HepG2 (cell line): ENCODE measurements around the gene CCDC74A.
"Not testable (repeated sequence)": the region's sequence is repeated elsewhere in the genome, so short reads cannot be mapped to it uniquely, and the experiment has no call there.

Source experiments
- CBFB ChIP-seq: sonication (generic); formaldehyde crosslinking; IDR thresholded peaks from 2 replicates; pipeline ENCODE4 v1.4.0; 2020; ENCODE audit warnings: missing genetic modification reagents
- ESRRA ChIP-seq: sonication (generic); formaldehyde crosslinking; IDR thresholded peaks from 2 replicates; pipeline ENCODE4 v1.5.1; 2020; ENCODE audit warnings: mild to moderate bottlenecking, low read depth, missing genetic modification reagents
- PHB2 ChIP-seq: fragments of 450-650 bp; IDR thresholded peaks from 2 replicates; pipeline ENCODE4 v1.6.1; 2018; ENCODE audit not compliant: partially characterized antibody
- RAD21 ChIP-seq: fragments of 450-650 bp; formaldehyde crosslinking; IDR thresholded peaks from 2 replicates; pipeline ENCODE4 v1.5.0; 2020; ENCODE audit warnings: mild to moderate bottlenecking
- ZNF501 ChIP-seq: sonication (generic); formaldehyde crosslinking; IDR thresholded peaks from 2 replicates; pipeline ENCODE4 v1.5.1; 2020; ENCODE audit warnings: mild to moderate bottlenecking, moderate library complexity, missing genetic modification reagents
- TF ChIP-seq, protein P1 (sequence below), 2 experiments: sonication (generic) in 1 of 2; formaldehyde crosslinking in 1 of 2; IDR thresholded peaks; 2 replicates each; pipeline versions ENCODE4 v1.5.1 to v1.6.1; 2011 to 2020; ENCODE audit warnings: borderline replicate concordance in 1 of 2, low read depth in 1 of 2, low read length in 1 of 2, mild to moderate bottlenecking in 1 of 2, missing genetic modification reagents in 1 of 2, moderate library complexity in 1 of 2
- TF ChIP-seq, protein P2 (sequence below): sonication (generic); formaldehyde crosslinking; IDR thresholded peaks from 2 replicates; pipeline ENCODE4 v1.5.1; 2020; ENCODE audit warnings: missing genetic modification reagents, mild to moderate bottlenecking, borderline replicate concordance
- TF ChIP-seq, protein P3 (sequence below): sonication (generic); formaldehyde crosslinking; IDR thresholded peaks from 2 replicates; pipeline ENCODE4 v1.4.0; 2020; ENCODE audit warnings: low read depth, mild to moderate bottlenecking, missing genetic modification reagents

DNA sequence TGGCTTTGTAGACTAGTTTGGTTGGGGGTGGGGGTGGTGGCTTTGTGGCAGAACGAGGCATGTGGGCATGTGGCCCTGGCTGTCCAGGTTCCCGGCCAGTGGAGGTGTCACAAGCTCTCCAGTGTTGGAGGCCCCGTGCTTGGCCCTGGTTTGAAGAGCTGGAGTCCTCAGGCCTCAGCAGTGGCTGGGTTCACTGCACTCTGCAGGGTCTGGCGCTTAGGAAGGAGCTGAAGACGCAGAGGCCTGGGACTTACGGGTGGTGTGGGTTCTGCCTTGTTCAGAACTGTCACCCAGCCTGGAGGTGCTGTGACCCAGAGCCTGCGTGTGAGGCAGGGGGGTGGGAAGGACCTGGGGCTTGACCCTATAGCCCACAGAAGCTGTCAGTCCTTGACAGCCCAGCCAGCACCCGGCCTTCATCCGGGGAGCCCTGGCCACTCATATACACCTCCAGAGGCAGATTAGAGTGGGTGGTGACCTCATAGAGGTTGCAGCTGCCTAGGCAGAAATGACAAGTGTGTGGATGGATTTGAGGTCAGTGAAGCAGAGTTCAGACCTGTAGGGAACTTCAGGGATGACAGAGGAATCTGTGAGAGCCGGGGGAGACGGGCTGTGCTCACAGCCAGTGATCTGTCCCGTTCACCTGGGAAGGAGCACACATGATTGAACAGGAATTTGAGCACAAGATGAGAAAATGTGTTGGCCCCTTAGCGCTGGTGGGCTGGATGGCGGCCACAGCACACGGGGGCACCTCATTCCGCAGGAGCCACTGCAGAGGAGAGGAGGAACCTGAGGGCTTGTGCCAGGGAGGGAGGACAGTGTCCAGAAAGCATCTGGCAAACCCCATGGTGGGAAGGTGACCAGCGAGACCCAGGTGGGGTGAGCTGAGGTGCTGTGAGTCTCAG is 15.5 kb upstream of the CCDC74A start:
- TF ChIP-seq ESRRA (CRISPR knock-in tag); PHB2; CBFB (CRISPR knock-in tag); ZNF501 (CRISPR knock-in tag); RAD21 (CRISPR knock-in tag): not testable (repeated sequence)
- TF ChIP-seq, protein P1, sequence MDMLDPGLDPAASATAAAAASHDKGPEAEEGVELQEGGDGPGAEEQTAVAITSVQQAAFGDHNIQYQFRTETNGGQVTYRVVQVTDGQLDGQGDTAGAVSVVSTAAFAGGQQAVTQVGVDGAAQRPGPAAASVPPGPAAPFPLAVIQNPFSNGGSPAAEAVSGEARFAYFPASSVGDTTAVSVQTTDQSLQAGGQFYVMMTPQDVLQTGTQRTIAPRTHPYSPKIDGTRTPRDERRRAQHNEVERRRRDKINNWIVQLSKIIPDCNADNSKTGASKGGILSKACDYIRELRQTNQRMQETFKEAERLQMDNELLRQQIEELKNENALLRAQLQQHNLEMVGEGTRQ (IDR thresholded peaks at IDR 0.05; ENCODE audit: low read depth, low read length), result not testable (repeated sequence)
- TF ChIP-seq, protein P1 (CRISPR knock-in tag; IDR thresholded peaks at IDR 0.05; ENCODE audit: borderline replicate concordance), result not testable (repeated sequence)
- TF ChIP-seq, protein P2, sequence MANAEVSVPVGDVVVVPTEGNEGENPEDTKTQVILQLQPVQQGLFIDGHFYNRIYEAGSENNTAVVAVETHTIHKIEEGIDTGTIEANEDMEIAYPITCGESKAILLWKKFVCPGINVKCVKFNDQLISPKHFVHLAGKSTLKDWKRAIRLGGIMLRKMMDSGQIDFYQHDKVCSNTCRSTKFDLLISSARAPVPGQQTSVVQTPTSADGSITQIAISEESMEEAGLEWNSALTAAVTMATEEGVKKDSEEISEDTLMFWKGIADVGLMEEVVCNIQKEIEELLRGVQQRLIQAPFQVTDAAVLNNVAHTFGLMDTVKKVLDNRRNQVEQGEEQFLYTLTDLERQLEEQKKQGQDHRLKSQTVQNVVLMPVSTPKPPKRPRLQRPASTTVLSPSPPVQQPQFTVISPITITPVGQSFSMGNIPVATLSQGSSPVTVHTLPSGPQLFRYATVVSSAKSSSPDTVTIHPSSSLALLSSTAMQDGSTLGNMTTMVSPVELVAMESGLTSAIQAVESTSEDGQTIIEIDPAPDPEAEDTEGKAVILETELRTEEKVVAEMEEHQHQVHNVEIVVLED, result not testable (repeated sequence)
- TF ChIP-seq, protein P3, sequence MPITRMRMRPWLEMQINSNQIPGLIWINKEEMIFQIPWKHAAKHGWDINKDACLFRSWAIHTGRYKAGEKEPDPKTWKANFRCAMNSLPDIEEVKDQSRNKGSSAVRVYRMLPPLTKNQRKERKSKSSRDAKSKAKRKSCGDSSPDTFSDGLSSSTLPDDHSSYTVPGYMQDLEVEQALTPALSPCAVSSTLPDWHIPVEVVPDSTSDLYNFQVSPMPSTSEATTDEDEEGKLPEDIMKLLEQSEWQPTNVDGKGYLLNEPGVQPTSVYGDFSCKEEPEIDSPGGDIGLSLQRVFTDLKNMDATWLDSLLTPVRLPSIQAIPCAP (CRISPR knock-in tag), result not testable (repeated sequence)
